NCI-H82 (cell line): Measurements from ENCODE around the gene P2RX4.

Source experiments
- DNase-seq: peaks from one replicate; lab custom pipeline; 2025; lab: John Stamatoyannopoulos, UW

P2RX4 gene, protein sequence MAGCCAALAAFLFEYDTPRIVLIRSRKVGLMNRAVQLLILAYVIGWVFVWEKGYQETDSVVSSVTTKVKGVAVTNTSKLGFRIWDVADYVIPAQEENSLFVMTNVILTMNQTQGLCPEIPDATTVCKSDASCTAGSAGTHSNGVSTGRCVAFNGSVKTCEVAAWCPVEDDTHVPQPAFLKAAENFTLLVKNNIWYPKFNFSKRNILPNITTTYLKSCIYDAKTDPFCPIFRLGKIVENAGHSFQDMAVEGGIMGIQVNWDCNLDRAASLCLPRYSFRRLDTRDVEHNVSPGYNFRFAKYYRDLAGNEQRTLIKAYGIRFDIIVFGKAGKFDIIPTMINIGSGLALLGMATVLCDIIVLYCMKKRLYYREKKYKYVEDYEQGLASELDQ

DNA sequence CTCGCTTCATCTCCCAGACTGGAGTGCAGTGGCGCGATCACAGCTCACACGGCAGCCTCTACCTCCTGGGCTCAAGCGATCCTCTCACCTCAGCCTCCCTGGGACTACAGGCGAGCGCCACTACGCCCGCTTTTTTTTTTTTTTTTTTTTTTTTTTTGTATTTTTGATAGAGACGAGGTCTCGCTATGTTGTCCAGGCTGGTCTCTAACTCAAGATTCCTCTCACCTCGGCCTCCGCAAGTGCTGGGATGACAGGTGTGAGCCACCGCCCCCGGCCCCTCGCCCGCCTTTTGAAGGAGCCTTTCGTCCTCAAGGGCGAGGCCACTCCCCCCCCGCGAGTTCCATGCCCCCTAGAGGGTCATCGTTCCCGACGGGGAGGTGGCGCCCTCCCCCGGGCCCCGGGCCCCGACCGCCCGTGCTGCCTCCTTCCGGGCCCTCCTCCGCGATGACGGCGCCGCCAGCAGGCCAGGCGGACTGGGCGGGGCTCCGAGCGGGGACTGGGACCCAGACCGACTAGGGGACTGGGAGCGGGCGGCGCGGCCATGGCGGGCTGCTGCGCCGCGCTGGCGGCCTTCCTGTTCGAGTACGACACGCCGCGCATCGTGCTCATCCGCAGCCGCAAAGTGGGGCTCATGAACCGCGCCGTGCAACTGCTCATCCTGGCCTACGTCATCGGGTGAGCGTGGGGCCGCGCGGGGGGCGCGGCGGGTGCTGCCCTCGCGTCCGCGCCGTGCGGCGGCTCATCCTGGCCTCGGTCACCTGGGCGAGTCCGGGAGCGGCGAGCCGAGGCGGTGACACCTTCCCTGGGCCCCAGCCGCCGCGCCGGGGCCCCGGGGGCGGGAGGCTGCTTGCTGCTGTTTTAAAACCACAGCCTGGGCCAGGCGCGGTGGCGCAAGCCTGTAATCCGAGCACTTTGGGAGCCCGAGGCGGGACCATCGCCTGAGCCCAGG lies at the start of gene P2RX4:
Gene P2RX4 (plus strand): TSS at position 506 of the 949 bp plus-strand sequence. CDS start 36 bp downstream, at position 542.
- DNase-seq = peak; percentile 82

DNA sequence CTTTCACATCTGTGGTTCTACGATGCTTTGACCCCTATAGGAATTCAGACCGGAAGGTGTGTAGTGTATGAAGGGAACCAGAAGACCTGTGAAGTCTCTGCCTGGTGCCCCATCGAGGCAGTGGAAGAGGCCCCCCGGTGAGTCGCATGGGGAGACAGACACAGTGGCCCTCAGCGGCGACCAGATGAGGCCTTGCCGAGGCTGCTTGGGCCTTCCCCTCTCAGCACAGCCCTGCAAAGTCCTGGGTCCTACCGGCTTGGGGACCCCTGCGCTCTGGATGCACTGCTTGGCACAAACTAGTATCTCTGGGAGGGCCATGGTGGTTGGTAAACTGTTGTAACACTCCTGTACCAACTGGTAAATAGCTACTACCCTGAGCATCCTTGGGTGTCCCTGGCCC lies 47.5 kb upstream of the P2RX4 start:
- no peak for DNase-seq

DNA sequence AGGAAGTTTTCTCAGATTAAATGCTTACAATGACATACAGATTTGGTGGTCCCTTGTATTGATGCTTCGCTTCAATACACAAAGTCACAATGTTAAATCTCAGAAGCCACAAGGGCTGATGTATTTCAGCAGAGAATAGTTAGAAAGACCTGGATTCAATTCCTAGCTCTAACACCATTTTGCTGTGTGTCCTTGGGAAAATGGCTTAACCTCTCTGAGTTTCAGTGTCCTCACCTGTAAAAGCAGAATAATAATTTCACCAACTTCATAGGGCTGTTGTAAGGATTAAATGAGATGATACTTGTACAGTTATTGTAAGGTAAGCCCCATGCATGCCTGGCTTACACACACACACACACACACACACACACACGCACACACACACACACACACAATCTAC lies 46.9 kb upstream of the P2RX4 start:
- no peak for DNase-seq

DNA sequence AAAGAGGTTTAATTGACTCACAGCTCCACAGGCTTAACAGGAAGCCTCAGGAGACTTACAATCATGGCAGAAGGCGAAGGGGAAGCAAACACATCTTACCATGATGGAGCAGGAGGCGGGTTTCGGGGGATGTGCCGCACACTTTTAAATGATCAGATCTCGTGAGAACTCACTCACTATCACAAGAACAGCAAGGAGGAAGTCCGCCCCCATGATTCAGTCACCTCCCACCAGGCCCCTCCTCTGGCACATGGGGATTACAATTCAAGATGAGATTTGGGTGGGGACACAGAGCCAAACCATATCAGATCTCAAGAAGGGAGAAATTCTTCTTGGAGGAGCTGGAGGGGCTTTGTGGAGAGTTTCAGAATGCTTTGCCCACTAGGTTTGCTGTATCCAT lies 45.1 kb upstream of the P2RX4 start:
- DNase-seq = peak; percentile 8

DNA sequence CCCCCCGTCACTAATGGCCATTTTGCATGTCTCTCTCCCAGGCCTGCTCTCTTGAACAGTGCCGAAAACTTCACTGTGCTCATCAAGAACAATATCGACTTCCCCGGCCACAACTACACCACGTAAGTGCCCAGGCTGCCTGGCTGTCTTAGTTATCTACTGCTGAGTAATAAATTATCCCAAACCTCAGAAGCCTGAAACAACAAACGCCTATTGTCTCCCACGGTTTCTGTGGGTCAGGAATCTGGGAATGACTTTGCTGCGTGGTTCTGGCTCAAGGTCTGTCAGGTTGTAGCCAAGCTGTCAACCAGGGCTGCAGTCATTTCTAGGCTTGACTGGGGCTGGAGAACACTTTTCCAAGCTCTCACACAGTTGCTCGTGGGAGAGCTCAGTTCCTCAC lies 44.6 kb upstream of the P2RX4 start:
- no peak for DNase-seq

DNA sequence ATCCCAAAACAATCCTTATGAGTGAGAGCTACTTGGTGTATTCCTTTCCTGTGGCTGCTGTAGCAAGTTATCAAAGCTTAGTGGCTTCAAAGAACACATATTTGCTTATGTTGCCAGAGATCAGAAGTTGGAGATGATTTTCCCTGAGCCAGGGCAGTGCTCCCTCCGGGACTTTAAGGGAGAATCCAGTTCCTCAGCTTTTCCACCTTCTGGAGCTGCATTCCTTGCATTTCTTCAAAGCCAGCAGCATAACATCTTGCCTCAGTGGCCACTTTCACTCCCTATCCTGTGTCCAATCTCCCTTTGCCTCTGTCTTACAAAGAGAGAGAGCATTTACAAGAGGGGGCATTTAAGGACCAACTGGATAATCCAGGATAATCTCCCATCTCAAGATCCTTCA lies 43.6 kb upstream of the P2RX4 start:
- peak; percentile 69 for DNase-seq

DNA sequence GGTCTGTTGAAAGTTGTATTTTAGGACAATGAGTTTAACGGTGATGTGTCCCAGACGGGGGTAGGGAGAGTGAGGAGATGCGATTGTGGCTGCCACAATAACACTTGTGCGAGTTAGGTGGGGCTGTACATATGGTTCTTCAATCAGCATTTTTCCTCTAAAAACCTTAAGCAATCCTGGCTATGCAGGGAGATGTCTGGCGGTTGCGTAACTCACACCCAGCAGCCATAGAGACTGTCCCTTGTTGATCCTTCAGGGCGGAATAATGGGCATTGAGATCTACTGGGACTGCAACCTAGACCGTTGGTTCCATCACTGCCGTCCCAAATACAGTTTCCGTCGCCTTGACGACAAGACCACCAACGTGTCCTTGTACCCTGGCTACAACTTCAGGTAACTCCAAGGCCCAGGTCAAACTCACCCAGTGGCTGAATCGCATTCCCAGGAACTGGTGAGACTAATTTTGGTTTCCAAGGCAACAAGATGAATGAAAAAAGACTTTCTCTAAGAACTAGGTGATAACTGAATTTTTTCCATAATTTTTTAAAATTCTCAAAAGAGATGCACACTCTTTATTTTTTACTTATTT lies 42.6 kb upstream of the P2RX4 start:
- DNase-seq = no peak

DNA sequence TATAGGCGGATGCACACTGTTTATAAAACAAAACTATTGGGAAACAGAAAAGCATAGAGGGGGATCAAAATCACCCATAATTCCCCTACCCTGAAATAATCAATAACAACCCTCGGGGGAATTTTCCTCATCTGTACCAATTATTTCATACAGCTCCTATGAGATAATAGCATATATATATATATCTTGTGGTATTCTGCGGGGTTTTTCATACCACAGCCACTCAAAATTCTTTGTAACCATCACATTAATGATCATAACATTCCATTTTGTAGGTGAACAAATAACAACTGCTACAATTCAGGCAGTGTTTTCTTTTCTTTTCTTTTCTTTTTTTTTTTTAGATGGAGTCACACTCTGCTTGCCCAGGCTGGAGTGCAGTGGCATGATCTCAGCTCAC lies 42.0 kb upstream of the P2RX4 start:
- no peak for DNase-seq

DNA sequence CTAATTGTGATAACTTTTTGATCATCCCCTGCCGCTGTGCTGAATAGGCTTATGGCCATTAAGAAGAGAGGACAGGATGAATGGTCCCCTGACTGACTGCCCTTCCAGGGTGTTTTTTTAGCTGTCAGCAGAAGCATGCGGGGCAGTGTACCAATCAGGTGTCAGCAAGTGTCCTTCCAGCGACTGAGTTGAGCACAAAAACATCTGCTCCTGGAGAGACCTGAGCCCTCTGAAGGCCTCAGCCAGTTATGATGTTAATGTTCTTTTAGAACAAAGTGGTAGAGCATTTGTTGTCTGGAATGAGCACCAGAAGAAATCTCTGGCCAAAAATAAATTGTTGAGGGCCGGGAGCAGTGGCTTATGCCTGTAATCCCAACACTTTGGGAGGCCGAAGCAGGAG lies 39.8 kb upstream of the P2RX4 start:
- no peak for DNase-seq

DNA sequence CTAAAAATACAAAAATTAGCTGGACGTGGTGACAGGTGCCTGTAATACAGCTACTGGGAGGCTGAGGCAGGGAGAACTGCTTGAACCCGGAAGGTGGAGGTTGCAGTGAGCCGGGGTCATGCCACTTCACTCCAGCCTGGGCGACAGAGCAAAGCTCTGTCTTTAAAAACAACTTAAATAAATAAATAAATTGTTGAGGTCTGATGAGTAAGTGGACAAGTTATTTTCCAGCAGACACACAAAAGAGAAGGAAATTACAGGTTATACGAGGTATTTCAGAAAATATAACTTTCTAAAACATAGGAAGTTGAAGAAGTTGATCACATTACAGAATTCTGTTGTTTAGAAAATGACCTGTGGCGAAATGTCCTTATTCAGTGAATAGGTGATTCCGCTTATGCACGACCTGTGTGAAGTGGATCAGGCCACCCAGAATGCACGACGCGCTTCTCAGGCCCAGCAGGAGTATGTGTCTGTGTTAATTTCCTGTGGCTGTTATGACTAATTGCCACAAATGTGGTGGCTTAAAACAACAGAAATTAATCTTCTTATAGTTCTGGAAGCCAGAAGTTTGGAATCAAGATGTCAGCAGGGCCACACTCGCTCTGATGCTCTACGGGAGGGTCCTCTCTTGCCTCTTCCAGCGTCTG lies 39.2 kb upstream of the P2RX4 start:
- DNase-seq = no peak

DNA sequence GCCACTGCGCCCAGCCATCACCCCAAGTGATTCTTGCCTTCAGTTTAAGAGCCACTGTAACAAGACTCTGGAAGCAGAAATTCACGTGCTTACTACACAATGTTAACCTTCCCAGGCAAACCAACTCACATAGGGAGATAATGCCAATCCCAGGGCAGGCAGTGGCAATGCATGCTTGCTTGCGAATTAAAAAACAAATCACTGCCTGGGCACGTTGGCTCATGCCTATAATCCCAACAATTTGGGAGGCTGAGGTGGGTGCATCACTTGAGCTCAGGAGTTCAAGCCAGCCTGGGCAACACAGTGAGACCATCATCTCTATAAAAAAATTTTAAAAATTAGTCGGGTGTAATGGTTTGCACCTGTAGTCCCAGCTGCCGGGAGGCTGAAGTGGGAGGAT lies 37.8 kb upstream of the P2RX4 start:
- DNase-seq = no peak

DNA sequence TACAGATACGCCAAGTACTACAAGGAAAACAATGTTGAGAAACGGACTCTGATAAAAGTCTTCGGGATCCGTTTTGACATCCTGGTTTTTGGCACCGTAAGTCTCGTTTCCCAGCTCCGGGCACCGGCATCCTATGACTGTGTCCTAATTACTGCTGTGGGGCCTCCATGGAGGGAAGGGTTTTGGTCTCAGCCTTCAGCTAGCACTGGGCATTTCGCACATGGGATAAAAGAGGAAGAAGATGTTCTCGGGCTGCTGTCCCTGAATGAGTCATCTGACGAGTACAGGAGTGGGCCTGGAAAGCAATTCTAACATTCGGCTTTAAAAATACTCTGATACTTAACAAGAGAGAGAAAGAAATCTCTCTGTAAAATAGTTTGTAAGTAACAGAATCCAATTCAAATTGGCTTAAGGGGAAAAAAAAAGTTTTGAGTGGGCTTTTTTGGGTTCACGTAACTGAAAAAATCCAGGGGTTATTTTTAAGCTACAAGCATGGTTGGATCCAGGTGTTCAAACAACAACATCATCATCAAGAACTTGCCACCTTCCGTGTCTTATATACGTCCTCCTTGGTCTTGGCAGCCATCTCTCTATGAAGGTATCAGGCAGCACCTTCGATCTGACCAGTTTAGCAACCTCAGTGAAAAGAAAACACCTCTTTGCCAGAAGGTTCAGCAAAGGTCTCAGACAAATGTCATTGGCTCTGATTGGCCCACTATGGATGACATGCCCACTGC lies 34.4 kb upstream of the P2RX4 start:
- DNase-seq = no peak

DNA sequence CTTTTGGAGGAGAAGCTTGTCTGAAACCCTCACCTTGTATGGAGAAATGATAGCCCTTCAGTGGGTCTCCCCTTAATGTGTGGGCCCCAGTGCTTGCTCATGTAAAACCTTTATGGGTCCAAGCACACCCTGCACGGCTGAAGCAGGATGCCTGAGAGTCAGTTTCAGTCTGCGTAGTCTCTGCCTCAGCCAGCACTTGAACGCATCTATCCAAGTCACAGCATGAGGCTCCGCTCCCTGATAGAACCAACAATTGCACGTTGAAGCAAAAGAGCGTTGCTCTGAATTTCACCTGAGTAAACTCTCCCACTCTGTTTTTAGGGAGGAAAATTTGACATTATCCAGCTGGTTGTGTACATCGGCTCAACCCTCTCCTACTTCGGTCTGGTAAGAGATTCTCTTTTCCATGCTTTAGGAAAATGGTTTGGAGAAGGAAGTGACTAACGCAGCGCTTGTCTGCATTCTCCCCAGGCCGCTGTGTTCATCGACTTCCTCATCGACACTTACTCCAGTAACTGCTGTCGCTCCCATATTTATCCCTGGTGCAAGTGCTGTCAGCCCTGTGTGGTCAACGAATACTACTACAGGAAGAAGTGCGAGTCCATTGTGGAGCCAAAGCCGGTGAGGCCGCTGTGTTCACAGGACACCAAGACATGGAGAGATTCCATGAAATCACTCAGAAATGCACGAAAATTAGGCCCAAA lies 33.0 kb upstream of the P2RX4 start:
- no peak for DNase-seq

DNA sequence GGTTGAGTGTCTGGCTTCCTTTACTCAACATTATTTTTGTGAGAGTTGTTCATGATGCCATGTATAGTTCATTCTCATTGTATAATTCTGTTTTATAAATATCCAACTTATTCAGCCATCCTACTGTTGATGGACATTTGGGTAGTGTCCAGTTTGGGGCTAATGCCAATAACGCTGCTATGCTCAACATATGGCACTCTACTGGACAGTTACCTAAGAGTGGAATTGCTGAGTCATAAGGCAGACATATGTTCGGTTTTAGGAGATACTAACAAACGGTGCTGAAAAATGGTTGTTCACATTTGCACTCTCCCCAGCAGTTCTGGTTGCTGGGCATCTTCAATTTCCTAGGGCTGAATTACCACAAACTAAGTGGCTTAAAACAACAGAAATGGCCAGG lies 28.7 kb upstream of the P2RX4 start:
- DNase-seq = no peak

DNA sequence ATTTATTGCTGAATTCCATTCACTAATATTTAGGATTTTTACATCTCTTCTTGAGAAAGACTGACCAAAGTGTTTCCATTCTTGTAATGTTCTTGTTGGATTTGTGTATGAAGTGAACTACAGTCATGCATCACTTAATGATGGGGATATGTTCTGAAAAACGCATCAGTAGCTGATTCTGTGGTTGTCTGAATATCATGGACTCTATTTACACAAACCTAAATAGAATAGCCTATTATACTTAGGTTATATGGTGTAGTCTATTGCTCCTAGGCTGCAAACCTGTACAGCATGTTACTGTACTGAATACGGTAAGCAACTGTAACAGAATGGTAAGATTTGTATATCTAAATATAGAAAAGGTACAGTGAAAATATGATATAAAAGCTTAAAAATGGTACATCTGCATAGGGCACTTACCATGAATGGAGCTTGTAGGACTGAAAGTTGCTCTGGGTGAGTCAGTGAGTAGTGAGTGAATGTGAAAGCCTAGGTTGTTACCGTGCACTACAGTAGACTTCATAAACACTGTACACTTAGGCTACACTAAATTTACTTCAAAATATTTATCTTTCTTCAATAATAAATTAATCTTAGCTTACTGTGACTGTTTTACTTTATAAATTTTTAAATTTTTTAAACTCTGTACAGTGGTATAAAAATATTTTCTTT lies 27.6 kb upstream of the P2RX4 start:
- DNase-seq = no peak

DNA sequence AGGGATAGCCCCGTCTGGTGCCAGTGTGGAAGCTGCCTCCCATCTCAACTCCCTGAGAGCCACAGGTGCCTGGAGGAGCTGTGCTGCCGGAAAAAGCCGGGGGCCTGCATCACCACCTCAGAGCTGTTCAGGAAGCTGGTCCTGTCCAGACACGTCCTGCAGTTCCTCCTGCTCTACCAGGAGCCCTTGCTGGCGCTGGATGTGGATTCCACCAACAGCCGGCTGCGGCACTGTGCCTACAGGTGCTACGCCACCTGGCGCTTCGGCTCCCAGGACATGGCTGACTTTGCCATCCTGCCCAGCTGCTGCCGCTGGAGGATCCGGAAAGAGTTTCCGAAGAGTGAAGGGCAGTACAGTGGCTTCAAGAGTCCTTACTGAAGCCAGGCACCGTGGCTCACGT lies 25.5 kb upstream of the P2RX4 start:
- no peak for DNase-seq

DNA sequence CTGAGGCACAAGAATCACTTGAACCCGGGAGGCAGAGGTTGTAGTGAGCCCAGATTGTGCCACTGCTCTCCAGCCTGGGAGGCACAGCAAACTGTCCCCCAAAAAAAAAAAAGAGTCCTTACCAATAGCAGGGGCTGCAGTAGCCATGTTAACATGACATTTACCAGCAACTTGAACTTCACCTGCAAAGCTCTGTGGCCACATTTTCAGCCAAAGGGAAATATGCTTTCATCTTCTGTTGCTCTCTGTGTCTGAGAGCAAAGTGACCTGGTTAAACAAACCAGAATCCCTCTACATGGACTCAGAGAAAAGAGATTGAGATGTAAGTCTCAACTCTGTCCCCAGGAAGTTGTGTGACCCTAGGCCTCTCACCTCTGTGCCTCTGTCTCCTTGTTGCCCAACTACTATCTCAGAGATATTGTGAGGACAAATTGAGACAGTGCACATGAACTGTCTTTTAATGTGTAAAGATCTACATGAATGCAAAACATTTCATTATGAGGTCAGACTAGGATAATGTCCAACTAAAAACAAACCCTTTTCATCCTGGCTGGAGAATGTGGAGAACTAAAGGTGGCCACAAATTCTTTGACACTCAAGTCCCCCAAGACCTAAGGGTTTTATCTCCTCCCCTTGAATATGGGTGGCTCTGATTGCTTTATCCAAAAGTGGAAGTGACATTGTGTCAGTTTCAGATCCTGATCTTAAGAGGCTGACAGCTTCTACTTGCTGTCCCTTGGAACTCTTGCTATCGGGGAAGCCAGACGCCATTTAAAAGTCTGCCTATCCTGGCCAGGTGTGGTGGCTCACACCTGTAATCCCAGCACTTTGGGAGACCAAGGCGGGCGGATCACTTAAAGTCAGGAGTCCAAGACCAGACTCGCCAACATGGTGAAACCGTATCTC lies 24.7 kb upstream of the P2RX4 start:
- no peak for DNase-seq

DNA sequence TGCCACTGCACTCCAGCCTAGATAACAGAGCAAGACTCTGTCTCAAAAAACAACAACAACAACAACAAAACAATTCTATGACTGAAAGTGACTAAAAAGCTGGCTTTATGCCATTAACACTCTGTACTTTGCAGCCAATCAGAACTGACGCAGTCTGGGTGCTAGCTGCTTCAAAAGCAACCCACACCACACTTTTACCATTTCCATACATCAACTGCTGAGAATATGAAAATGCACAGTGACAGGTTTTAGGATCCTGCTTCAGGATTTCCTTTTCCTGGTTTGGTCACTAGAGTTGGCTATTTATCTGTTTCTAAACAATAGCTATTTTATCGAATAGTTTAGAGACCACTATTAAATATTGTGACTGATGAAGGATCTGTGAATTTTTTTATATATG lies 23.1 kb upstream of the P2RX4 start:
- no peak for DNase-seq

DNA sequence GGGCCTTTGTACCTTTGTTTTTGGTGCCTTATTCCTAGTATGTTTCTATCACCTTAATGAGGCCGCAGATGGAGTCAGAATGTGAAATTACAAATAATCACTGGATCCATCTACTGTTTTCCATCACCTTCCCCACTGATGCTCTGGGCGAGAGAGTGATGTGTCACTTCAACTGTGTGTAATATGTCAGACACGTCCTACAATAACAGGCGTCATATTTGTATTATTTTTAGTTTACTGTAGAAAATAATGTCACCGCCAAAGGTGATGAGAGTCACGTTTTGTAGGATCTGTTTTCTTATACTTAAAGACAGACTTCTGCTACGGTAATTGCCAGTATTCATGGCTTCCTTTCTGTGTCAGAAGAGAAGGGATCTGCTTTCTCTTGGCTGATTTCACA lies 22.4 kb upstream of the P2RX4 start:
- no peak for DNase-seq
